Measurements from ENCODE around the gene PARD3. TPM values are rescaled to one million over a fixed set of nuclear protein-coding genes. Genes with fewer than 3 reads are reported as not detected.
"Not testable (repeated sequence)": the region's sequence is repeated elsewhere in the genome, so short reads cannot be mapped to it uniquely, and the experiment has no call there.

The PARD3 gene
- total and polyA plus RNA-seq, 7 experiments from 2014 or later: 0.19 to 1.2 (median 0.43) TPM

DNA sequence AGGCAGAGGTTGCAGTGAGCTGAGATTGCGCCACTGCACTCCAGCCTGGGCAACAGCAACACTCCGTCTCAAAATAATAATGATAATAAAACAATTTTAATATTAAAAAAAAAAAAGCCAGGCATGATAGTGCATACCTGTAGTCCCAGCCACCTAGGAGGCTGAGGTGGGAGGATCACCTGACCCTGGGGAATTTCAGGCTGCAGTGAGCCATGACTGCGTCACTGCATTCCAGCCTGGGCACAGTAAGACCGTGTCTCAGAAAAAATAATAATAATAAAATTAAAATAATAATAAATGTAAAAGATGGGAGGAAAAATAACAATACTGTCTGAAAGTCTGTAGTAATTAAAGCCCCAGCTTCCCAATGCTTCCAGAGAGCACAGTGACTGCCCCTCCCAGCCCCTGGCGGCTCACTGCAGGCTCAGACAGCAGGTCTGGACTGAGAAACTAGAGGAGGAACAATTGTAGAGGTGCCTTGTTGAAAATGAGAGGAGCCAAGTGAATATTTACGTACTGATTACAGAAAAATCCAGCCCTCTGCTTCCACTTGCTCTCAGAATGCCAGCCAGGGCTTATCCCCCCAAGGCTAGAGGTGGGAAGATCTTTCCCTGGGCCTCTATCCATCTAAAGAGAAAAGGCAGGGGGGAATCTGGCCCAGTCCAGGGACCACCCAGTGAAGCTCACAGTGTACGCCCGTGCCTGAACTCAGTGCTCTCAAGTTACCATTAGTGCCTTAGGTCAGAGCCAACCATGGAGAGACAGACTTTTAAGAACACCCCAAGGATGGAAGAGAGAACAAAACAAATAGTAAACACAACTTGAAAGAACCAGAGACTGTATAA, 112.8 kb downstream of the PARD3 start:
- H3K9me3 Mint-ChIP-seq: no peaks in the 10 kb centered on the region
- H3K4me1 Mint-ChIP-seq: peaks cover 0 to 7% (median 6%) of the 10 kb centered on the region in 7 donors
- no peak for ATAC-seq
- no peaks in the 10 kb centered on the region for H3K9me3 ChIP-seq (ENCODE audit: control insufficient read depth in 2 of 3, low read length in 3 of 3)
- no peak overlapping the region for H3K4me3 ChIP-seq (ENCODE audit: low read length)
- DNase-seq: no peak
- ChIA-PET POLR2A (no interaction called here), CTCF (no interaction called here)
- intact Hi-C loops (cut with micrococcal nuclease): no loop called here
- H3K27me3 Mint-ChIP-seq: peaks cover 0 to 20% (median 6%) of the 10 kb centered on the region in 5 donors
- H3K27me3 ChIP-seq (ENCODE audit: control insufficient read depth in 2 of 2, insufficient read depth in 2 of 2, low read length in 2 of 2): no peaks in the 10 kb centered on the region
- H3K4me1 ChIP-seq (ENCODE audit: control insufficient read depth in 2 of 2, insufficient read depth in 2 of 2, low read length in 2 of 2): no peaks in the 10 kb centered on the region
- H3K27ac ChIP-seq (ENCODE audit: low read depth, low read length): no peak overlapping the region
- H3K27ac Mint-ChIP-seq: peak overlapping the region in 1 of 9 donors; percentile 12
- H3K36me3 Mint-ChIP-seq: no peaks in the 10 kb centered on the region
- no peaks in the 10 kb centered on the region for H3K36me3 ChIP-seq (ENCODE audit: control insufficient read depth in 2 of 3, insufficient read depth in 3 of 3, low read length in 3 of 3)
- no peak overlapping the region for H3K4me3 Mint-ChIP-seq

- H3K4me3 Mint-ChIP-seq: no peak overlapping the region
- no peaks in the 10 kb centered on the region for H3K9me3 Mint-ChIP-seq
- intact Hi-C loops (cut with micrococcal nuclease): no loop called here
- H3K9me3 ChIP-seq (ENCODE audit: control insufficient read depth in 2 of 3, low read length in 3 of 3): no peaks in the 10 kb centered on the region
- CTCF ChIA-PET: no interaction called here
- H3K4me3 ChIP-seq (ENCODE audit: low read length): no peak overlapping the region
- H3K36me3 Mint-ChIP-seq: no peaks in the 10 kb centered on the region
- H3K27ac Mint-ChIP-seq: no peak overlapping the region
- no peaks in the 10 kb centered on the region for H3K36me3 ChIP-seq (ENCODE audit: control insufficient read depth in 2 of 3, insufficient read depth in 3 of 3, low read length in 3 of 3)
- DNase-seq (no peak), ATAC-seq (no peak)
- H3K27me3 ChIP-seq (ENCODE audit: control insufficient read depth in 2 of 2, insufficient read depth in 2 of 2, low read length in 2 of 2): no peaks in the 10 kb centered on the region
- POLR2A ChIA-PET: no interaction called here
- H3K27ac ChIP-seq (ENCODE audit: low read depth, low read length): no peak overlapping the region
- peaks cover 0 to 20% (median 6%) of the 10 kb centered on the region in 5 donors for H3K27me3 Mint-ChIP-seq
- H3K4me1 ChIP-seq (ENCODE audit: control insufficient read depth in 2 of 2, insufficient read depth in 2 of 2, low read length in 2 of 2): no peaks in the 10 kb centered on the region
- peaks cover 0 to 11% (median 6%) of the 10 kb centered on the region in 7 donors for H3K4me1 Mint-ChIP-seq
Observed at GRCh38 chr10:34701194-34701593, 113.9 kb downstream of the PARD3 start.

DNA sequence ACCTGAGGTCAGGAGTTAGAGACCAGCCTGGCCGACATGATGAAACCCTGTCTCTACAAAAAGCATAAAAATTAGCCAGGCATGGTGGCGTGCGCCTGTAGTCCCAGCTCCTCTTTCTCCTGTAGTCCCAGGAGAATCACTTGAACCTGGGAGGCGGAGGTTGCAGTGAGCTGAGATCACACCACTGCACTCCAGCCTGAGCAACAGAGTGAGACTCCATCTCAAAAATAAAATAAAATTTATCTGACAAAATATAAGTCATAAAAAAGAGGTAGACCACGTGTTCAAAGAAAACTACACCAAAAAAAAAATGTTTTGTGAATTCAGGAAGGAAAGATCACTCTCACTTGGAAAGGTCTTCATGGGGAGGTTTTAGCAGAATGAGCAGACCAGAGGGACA, 114.3 kb downstream of the PARD3 start:
- H3K9me3 ChIP-seq (ENCODE audit: control insufficient read depth in 2 of 3, low read length in 3 of 3); H3K4me3 ChIP-seq (ENCODE audit: low read length); DNase-seq; ATAC-seq; H3K36me3 ChIP-seq (ENCODE audit: control insufficient read depth in 2 of 3, insufficient read depth in 3 of 3, low read length in 3 of 3); H3K4me1 ChIP-seq (ENCODE audit: control insufficient read depth in 2 of 2, insufficient read depth in 2 of 2, low read length in 2 of 2); intact Hi-C loops (cut with micrococcal nuclease); CTCF ChIA-PET; H3K9me3 Mint-ChIP-seq; H3K27ac ChIP-seq (ENCODE audit: low read depth, low read length); H3K4me3 Mint-ChIP-seq; H3K27ac Mint-ChIP-seq; H3K36me3 Mint-ChIP-seq; H3K27me3 ChIP-seq (ENCODE audit: control insufficient read depth in 2 of 2, insufficient read depth in 2 of 2, low read length in 2 of 2): not testable (repeated sequence)
- POLR2A ChIA-PET: interaction anchor here (0.6 kb wide), 1 partner anchor 209 kb away, joined by 3 read pairs; no protein-coding TSS in a partner anchor
- Mint-ChIP-seq H3K27me3 (peaks cover 0 to 20% (median 6%) of the 10 kb centered on the region in 5 donors), H3K4me1 (peaks cover 0 to 12% (median 5%) of the 10 kb centered on the region in 7 donors)

- H3K4me1 ChIP-seq (ENCODE audit: control insufficient read depth in 2 of 2, insufficient read depth in 2 of 2, low read length in 2 of 2): no peaks in the 10 kb centered on the region
- no peaks in the 10 kb centered on the region for H3K36me3 Mint-ChIP-seq
- intact Hi-C loops (cut with micrococcal nuclease): no loop called here
- no peak overlapping the region for H3K4me3 Mint-ChIP-seq
- ChIA-PET POLR2A (interaction anchor here (0.6 kb wide), 1 partner anchor 209 kb away, joined by 3 read pairs; no protein-coding TSS in a partner anchor), CTCF (no interaction called here)
- H3K4me1 Mint-ChIP-seq: peaks cover 0 to 10% (median 0%) of the 10 kb centered on the region in 7 donors
- no peak for DNase-seq
- H3K27me3 Mint-ChIP-seq: peaks cover 0 to 20% (median 6%) of the 10 kb centered on the region in 5 donors
- no peaks in the 10 kb centered on the region for H3K9me3 Mint-ChIP-seq
- H3K36me3 ChIP-seq (ENCODE audit: control insufficient read depth in 2 of 3, insufficient read depth in 3 of 3, low read length in 3 of 3): no peaks in the 10 kb centered on the region
- no peak overlapping the region for H3K27ac Mint-ChIP-seq
- H3K4me3 ChIP-seq (ENCODE audit: low read length): no peak overlapping the region
- no peak for ATAC-seq
- no peaks in the 10 kb centered on the region for H3K27me3 ChIP-seq (ENCODE audit: control insufficient read depth in 2 of 2, insufficient read depth in 2 of 2, low read length in 2 of 2)
- no peak overlapping the region for H3K27ac ChIP-seq (ENCODE audit: low read depth, low read length)
- no peaks in the 10 kb centered on the region for H3K9me3 ChIP-seq (ENCODE audit: control insufficient read depth in 2 of 3, low read length in 3 of 3)
Observed at GRCh38 chr10:34699904-34700517, 115.1 kb downstream of the PARD3 start.

- Histone ChIP-seq H3K4me1 (ENCODE audit: control insufficient read depth in 2 of 2, insufficient read depth in 2 of 2, low read length in 2 of 2) (no peaks in the 10 kb centered on the region), H3K27ac (ENCODE audit: low read depth, low read length) (no peak overlapping the region), H3K9me3 (ENCODE audit: control insufficient read depth in 2 of 3, low read length in 3 of 3) (no peaks in the 10 kb centered on the region), H3K36me3 (ENCODE audit: control insufficient read depth in 2 of 3, insufficient read depth in 3 of 3, low read length in 3 of 3) (no peaks in the 10 kb centered on the region), H3K27me3 (ENCODE audit: control insufficient read depth in 2 of 2, insufficient read depth in 2 of 2, low read length in 2 of 2) (no peaks in the 10 kb centered on the region), H3K4me3 (ENCODE audit: low read length) (no peak overlapping the region)
- CTCF ChIA-PET: no interaction called here
- POLR2A ChIA-PET: no interaction called here
- H3K27me3 Mint-ChIP-seq: peaks cover 0 to 20% (median 6%) of the 10 kb centered on the region in 5 donors
- intact Hi-C loops (cut with micrococcal nuclease): no loop called here
- H3K4me1 Mint-ChIP-seq: peaks cover 0 to 10% (median 0%) of the 10 kb centered on the region in 7 donors
- no peaks in the 10 kb centered on the region for H3K9me3 Mint-ChIP-seq
- DNase-seq (no peak), ATAC-seq (no peak)
- H3K27ac Mint-ChIP-seq: no peak overlapping the region
- H3K36me3 Mint-ChIP-seq: no peaks in the 10 kb centered on the region
- H3K4me3 Mint-ChIP-seq: no peak overlapping the region
Observed at GRCh38 chr10:34698979-34699378, 116.1 kb downstream of the PARD3 start.

- peaks cover 0 to under 1% (median 0%) of the 10 kb centered on the region in 11 donors for H3K9me3 Mint-ChIP-seq
- H3K4me3 Mint-ChIP-seq: no peak overlapping the region
- Histone ChIP-seq H3K27ac (ENCODE audit: low read depth, low read length) (no peak overlapping the region), H3K36me3 (ENCODE audit: control insufficient read depth in 2 of 3, insufficient read depth in 3 of 3, low read length in 3 of 3) (no peaks in the 10 kb centered on the region), H3K4me1 (ENCODE audit: control insufficient read depth in 2 of 2, insufficient read depth in 2 of 2, low read length in 2 of 2) (no peaks in the 10 kb centered on the region), H3K9me3 (ENCODE audit: control insufficient read depth in 2 of 3, low read length in 3 of 3) (no peaks in the 10 kb centered on the region), H3K4me3 (ENCODE audit: low read length) (no peak overlapping the region), H3K27me3 (ENCODE audit: control insufficient read depth in 2 of 2, insufficient read depth in 2 of 2, low read length in 2 of 2) (no peaks in the 10 kb centered on the region)
- POLR2A ChIA-PET: no interaction called here
- H3K4me1 Mint-ChIP-seq: peaks cover 0 to 10% (median 0%) of the 10 kb centered on the region in 7 donors
- peaks cover 0 to 20% (median 6%) of the 10 kb centered on the region in 5 donors for H3K27me3 Mint-ChIP-seq
- H3K36me3 Mint-ChIP-seq: no peaks in the 10 kb centered on the region
- intact Hi-C loops (cut with micrococcal nuclease): no loop called here
- H3K27ac Mint-ChIP-seq: no peak overlapping the region
- no peak for DNase-seq
- CTCF ChIA-PET: no interaction called here
- no peak for ATAC-seq
Observed at GRCh38 chr10:34698248-34698831, 116.8 kb downstream of the PARD3 start.

All from naive thymus-derived CD4-positive, alpha-beta T cell (primary cell).